NCI-H146 treated with DMSO at 0.1 percent for 48 hours (cell line): ENCODE results near the gene NT5DC2.

ENCODE experiments used
- DNase-seq: peaks from one replicate; lab custom pipeline; 2025; ENCODE audit not compliant: unreplicated experiment; lab: John Stamatoyannopoulos, UW

The NT5DC2 gene

DNA sequence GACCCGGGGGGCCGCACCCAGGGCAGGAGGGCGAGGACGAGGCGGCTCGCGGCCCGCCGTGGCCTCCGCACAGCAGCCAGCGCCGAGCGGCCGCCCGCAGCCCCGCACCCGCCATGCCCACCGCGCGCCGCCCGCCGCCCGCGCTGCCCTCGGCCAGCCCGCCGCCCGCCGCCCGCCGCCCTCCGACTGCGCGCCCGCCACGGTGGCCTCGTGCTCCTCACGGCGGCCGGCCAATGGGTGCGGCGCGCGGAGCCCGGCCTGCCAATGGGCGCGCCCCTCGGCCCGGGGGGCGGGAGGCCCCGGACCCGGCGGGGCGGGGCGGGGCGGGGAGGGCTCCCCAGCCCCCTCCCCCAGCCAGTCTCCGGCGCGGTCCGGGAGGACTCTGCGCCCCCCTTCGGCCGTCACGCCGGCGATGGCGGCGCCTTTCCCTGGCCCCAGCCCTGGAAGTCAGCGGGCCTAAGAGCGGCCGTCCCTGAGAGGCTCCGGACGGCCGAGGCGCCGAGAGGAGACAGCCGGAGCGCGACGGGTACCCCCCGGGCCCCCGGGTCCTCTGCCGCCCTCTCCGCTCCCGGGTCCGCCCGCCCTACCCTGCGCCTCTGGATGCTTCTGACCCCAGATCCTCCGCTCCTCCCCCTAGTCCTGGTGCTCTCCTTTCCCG, at the start of gene NT5DC2:
Gene NT5DC2, minus strand, starts transcription at position 235 of the 658 bp plus-strand sequence. Its CDS starts 120 bp downstream, at position 115.
- no peak for DNase-seq

GRCh38 chr3:52574056-52574965, 40.7 kb upstream of the NT5DC2 start:
- no peak for DNase-seq

GRCh38 chr3:52572221-52572620, 38.6 kb upstream of the NT5DC2 start:
- no peak for DNase-seq

DNA sequence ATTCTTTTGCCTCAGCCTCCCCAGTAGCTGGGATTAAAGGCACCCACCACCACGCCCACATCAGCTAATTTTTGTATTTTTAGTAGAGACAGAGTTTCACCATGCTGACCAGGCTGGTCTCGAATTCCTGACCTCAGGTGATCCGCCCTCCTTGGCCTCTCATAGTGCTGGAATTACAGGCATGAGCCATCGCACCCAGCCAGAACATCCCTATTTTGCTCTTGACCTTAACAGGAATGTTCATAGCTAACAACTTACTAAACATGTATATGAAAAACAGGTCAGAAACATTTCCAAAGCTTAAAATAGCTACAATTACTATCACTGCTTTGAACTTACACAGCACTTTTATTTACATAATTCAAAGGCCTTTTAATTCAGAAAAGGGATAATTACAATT, 36.4 kb upstream of the NT5DC2 start:
- no peak for DNase-seq

GRCh38 chr3:52568069-52568468, 34.4 kb upstream of the NT5DC2 start:
- DNase-seq = no peak

DNA sequence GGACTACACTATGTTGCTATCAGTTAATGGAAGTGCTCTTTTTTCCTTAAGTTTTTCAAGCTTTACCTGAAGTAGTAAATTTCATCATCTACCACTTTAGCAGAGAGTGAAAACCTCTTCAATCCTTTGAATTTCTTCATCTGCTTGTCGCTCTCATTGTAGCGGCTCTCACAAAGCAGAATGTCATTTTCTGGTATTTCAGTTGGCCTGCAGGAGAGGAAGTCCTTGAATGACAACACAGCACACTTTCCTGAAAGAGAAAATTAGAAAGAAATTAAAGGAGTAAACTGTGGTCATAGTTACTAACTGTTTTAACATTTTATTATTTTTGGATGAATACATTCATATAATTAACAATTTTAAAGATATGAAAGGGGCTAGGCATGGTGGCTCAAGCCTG, 30.3 kb upstream of the NT5DC2 start:
- no peak for DNase-seq

GRCh38 chr3:52561028-52561747, 27.5 kb upstream of the NT5DC2 start:
- no peak for DNase-seq

DNA sequence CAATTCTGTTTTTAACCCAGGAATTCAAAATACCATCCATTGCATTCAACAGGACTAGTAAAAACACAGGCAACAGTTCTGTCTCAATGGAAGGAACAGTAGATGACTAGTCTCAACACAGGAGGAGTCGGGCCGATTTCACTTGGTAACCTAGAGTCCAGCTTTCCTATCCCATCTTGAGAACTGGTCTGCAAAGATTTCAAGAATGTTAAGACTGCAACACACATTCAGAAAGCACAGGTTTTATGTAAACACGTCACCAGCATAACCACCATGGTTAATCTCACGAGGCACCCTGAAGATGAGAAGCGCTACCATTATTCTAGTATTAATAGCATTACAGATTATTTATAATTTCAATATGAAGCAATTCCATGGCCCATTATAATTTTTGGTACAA, 24.8 kb upstream of the NT5DC2 start:
- no peak for DNase-seq

- no peak for DNase-seq
These were observed 23.6 kb upstream of the NT5DC2 start for GRCh38 chr3:52557011-52557960.

DNA sequence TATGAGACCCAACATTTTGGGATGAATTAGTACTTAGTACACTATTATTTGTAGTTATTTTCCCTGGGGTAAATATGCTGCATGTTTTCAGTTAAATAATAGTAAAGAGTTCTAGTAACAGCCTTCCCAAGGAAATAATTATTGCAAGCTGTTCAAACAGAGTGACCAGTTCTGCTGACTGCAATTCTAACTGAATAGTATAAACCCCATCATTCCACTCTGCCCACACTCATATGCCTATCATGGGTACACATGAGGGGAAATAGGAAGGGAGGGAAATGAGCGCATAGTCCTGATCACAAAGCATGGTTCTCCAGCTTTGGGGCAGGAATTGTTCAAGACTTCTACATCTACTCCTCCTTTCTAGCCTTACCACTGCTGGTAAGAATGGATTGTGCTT, 21.4 kb upstream of the NT5DC2 start:
- peak; percentile 19 for DNase-seq

- no peak for DNase-seq
These were observed 20.5 kb upstream of the NT5DC2 start for GRCh38 chr3:52554026-52554755.

GRCh38 chr3:52552089-52552488, 18.4 kb upstream of the NT5DC2 start:
- DNase-seq = no peak

DNA sequence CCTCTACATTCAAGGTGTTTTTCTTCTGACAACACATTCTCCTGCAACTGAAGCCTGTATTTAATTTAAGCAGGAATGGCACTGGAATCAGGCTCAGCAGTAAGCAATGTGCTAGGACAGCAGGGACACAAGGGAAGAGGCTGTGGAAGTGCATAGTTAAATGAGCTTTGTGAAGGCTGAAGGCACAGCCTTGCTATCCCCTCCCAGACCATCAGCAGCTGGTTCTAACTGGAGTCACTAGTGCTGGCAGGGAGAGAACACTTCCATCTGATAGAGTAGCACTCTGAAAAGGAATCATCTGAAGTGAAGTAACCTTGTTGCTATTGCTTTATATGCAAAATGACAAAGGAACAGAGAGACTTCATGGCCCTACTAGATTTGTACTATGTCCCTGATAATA, 17.5 kb upstream of the NT5DC2 start:
- DNase-seq = no peak

DNA sequence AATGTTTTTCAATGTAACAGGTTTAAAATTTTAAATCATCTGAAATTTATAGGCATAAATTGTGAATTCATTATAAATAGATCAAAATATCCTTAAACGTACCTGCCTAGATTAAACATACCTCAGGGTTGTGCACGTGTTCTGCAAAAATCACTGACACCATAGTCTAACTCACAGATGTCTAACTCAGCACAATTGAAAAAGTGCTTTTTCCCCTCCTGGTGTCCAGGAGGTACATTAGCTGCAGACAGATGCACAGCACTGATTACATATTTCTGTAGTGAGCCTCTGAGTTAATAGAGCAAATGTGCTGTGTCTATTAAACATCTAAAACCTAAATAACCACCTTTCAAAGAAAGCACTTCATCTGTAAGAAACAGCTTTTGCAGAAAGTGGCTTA, 13.5 kb upstream of the NT5DC2 start:
- no peak for DNase-seq

- no peak for DNase-seq
These were observed 12.6 kb upstream of the NT5DC2 start for GRCh38 chr3:52546111-52546901.

DNA sequence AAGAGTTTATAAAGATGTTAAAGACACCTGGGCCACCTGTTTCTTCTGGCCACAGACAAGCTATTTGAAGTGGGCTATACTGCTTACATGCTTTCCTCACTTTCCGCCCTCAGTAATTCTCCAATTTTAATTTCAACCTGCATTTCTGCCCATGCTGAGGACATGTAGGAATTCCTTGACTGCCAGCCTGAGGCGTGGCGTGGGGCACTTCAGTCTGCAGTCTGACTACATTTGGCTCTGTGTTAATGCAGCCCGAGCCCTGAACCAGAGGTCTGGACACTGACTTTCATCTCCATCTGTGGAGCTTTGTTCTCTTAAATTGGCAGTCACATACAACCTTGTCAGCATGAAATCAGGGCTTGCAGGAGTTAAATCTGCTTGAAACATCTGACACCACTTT, 11.3 kb upstream of the NT5DC2 start:
- no peak for DNase-seq

- no peak for DNase-seq
These were observed 7.4 kb upstream of the NT5DC2 start for GRCh38 chr3:52541050-52541449.

GRCh38 chr3:52539010-52539653, 5.5 kb upstream of the NT5DC2 start:
- DNase-seq = no peak
